GM13977 (cell line): ENCODE measurements around the gene DHDH.

Source experiments
- DNase-seq: peaks from one replicate; pipeline ENCODE4 v3.0.0; 2012; ENCODE audit warnings: low spot score
- CTCF ChIP-seq: IDR thresholded peaks from 2 replicates; pipeline ENCODE4 v1.5.1; 2012; ENCODE audit warnings: mild to moderate bottlenecking, control low read depth; ENCODE audit not compliant: insufficient read depth; ENCODE audit errors: extremely low read depth, missing control alignments
- in situ Hi-C: fragments of 300-500 bp; cut with MboI; formaldehyde crosslinking; loops from one replicate; pipeline ENCODE4 v1.12.0; 2022; ENCODE audit warnings: low sequenced_read_pairs, low pct_unique_long_range_greater_than_20kb, mixed read lengths, inconsistent platforms; ENCODE audit not compliant: unreplicated experiment

Gene DHDH

GRCh38 chr19:48987323-48987722 is 53.8 kb downstream of the DHDH start:
- no peak for TF ChIP-seq CTCF
- DNase-seq = no peak
- in situ Hi-C loops = no loop called here

- in situ Hi-C loops = no loop called here
- no peak for TF ChIP-seq CTCF
- DNase-seq = no peak
These were observed 54.8 kb downstream of the DHDH start for GRCh38 chr19:48988286-48988685.

GRCh38 chr19:48988860-48989259 is 55.4 kb downstream of the DHDH start:
- in situ Hi-C loops = no loop called here
- TF ChIP-seq CTCF = no peak
- no peak for DNase-seq

DNA sequence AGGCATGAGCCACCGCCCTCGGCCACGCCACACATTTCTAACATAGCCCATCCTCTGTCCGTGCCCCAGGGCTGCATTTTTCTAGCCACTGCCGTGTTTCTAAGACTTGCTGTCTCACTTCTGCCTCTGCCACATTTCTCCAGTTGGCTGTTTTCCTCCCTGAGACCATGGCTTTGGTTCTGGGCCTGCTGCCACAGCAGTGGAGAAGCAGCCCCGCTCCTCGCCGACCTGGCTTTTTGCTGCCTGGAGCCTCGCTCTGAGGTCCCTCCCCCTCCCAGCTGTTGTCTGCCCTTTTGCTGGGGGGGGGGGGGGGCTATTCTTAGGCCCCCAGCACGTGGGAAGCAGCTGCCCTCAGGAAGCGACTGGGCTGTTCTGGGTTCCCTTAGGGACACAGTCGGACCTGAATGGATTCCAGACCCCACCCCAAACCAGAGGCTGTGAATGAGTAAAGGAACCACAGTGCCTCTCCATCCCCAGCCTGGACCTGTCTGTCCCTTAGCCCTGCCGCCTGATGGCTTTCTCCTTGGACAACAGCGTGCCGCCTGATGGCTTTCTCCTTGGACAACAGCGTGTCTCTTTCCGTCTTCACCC is 56.3 kb downstream of the DHDH start:
- TF ChIP-seq CTCF = no peak
- no peak for DNase-seq
- in situ Hi-C loops = no loop called here

- DNase-seq = no peak
- no peak for TF ChIP-seq CTCF
These were observed 56.9 kb downstream of the DHDH start for GRCh38 chr19:48990400-48990799.

GRCh38 chr19:48991011-48991609 is 57.6 kb downstream of the DHDH start:
- TF ChIP-seq CTCF = no peak
- DNase-seq = no peak
- in situ Hi-C loops = no loop called here

More at GRCh38 chr19:48990400-48990799, 56.9 kb downstream of the DHDH start:
- in situ Hi-C loops = no loop called here
